K562 (cell line): ENCODE results near the gene INPP5D. TPM values are rescaled to one million over a fixed set of nuclear protein-coding genes. Genes with fewer than 3 reads are reported as not detected.
A peak's percentile ranks its signal among the peaks of the same experiment; 100 is the strongest.

Experiments used
- CBFA2T2 ChIP-seq: fragments of 450-650 bp; conservative IDR thresholded peaks from 2 replicates; pipeline ENCODE4 v1.6.1; 2017; ENCODE audit warnings: mild to moderate bottlenecking
- CSDE1 ChIP-seq, 2 experiments: fragments of 450-650 bp; IDR thresholded peaks; 2 replicates each; pipeline ENCODE4 v1.6.1; 2016; ENCODE audit warnings: mild to moderate bottlenecking in 1 of 2
- MAFK ChIP-seq: IDR thresholded peaks from 2 replicates; pipeline ENCODE4 v1.6.1; 2011; ENCODE audit warnings: low read length, improper control_type of control experiment
- MIER1 ChIP-seq: fragments of 450-650 bp; IDR thresholded peaks from 2 replicates; pipeline ENCODE4 v1.6.1; 2016; ENCODE audit warnings: antibody characterized with exemption, mild to moderate bottlenecking, low read depth
- PRMT5 ChIP-seq: sonication (generic); formaldehyde crosslinking; IDR thresholded peaks from 2 replicates; pipeline ENCODE4 v1.5.0; 2020; ENCODE audit warnings: missing genetic modification reagents
- SNIP1 ChIP-seq: fragments of 450-650 bp; IDR thresholded peaks from 2 replicates; pipeline ENCODE4 v1.7.1; 2017; ENCODE audit warnings: low read depth, mild to moderate bottlenecking
- TAF1 ChIP-seq: IDR thresholded peaks from 2 replicates; pipeline ENCODE4 v1.6.1; 2011; ENCODE audit warnings: mild to moderate bottlenecking, low read length, moderate library complexity; ENCODE audit not compliant: insufficient read depth, control insufficient read depth, severe bottlenecking; ENCODE audit errors: extremely low read depth
- TBP ChIP-seq: optimal IDR thresholded peaks from 2 replicates; pipeline ENCODE3; 2011; ENCODE audit warnings: low read depth, low read length, improper control_type of control experiment
- TEAD1 ChIP-seq, 2 experiments: fragments of 450-650 bp in 1 of 2; sonication (generic) in 1 of 2; formaldehyde crosslinking; IDR thresholded peaks; 2 replicates each; pipeline versions ENCODE4 v1.4.0 to v1.8.0; 2020 to 2022; ENCODE audit warnings: mild to moderate bottlenecking in 2 of 2, missing genetic modification reagents in 1 of 2
- TEAD2 ChIP-seq: fragments of 450-650 bp; IDR thresholded peaks from 2 replicates; pipeline ENCODE4 v1.6.1; 2016; ENCODE audit warnings: missing genetic modification characterization, control low read depth, missing compliant biosample characterization
- YY1 ChIP-seq, 3 experiments: IDR thresholded peaks; 2 replicates each; pipeline ENCODE4 v1.6.1; 2011; ENCODE audit warnings: low read length in 2 of 3, mild to moderate bottlenecking in 2 of 3, moderate library complexity in 2 of 3, borderline replicate concordance in 1 of 3, control low read depth in 1 of 3, low read depth in 1 of 3; ENCODE audit not compliant: insufficient read depth in 3 of 3, insufficient replicate concordance in 2 of 3, control insufficient read depth in 1 of 3, insufficient read length in 1 of 3; ENCODE audit errors: extremely low read depth in 1 of 3
- ZBTB1 ChIP-seq: sonication (generic); formaldehyde crosslinking; IDR thresholded peaks from 2 replicates; pipeline ENCODE4 v1.8.1; 2023; ENCODE audit warnings: missing genetic modification reagents, low read depth, mild to moderate bottlenecking, borderline replicate concordance
- ZC3H8 ChIP-seq: fragments of 450-650 bp; IDR thresholded peaks from 2 replicates; pipeline ENCODE4 v1.6.1; 2017
- ZNF263 ChIP-seq: sonication (generic); formaldehyde crosslinking; IDR thresholded peaks from 2 replicates; pipeline ENCODE4 v1.8.0; 2022; ENCODE audit warnings: mild to moderate bottlenecking, missing genetic modification reagents, borderline replicate concordance
- ZNF354B ChIP-seq: fragments of 250-450 bp; sonication (Bioruptor Pico); IDR thresholded peaks from 2 replicates; pipeline ENCODE4 v1.4.0; 2020
- ZNF586 ChIP-seq: fragments of 450-650 bp; formaldehyde crosslinking; conservative IDR thresholded peaks from 2 replicates; pipeline ENCODE4 v1.4.0; 2020; ENCODE audit warnings: mild to moderate bottlenecking, moderate library complexity
- polyA plus RNA-seq, 8 experiments: library from polyadenylated mRNA; depleted of rRNA in 4 of 8; stranded (reverse) in 5 of 8; unstranded in 3 of 8; fragments of >200 nt; fragmentation: Nextera tagmentation in 2 of 8; fragmentation: Illumina TruSeq in 1 of 8; extraction: Ambion mirVana in 2 of 8; extraction: Trizol in 1 of 8; gene quantifications; 2 replicates each; pipeline versions ENCODE4 v1.2.1 to v1.2.3, GENCODE V29; 2011 to 2014; ENCODE audit warnings: inconsistent platforms in 1 of 8, missing spikeins in 1 of 8
- total RNA-seq, 7 experiments: library from RNA; depleted of rRNA in 6 of 7; stranded (reverse); fragments of >200 nt in 6 of 7; fragmentation: Illumina TruSeq in 2 of 7; extraction: Trizol in 2 of 7; gene quantifications; 2 replicates each; pipeline versions ENCODE4 v1.2.1 to v1.2.3, GENCODE V29; 2011 to 2021; ENCODE audit warnings: low replicate concordance in 1 of 7
- TF ChIP-seq, protein P1 (sequence below), 2 experiments: IDR thresholded peaks; 2 replicates each; pipeline ENCODE4 v1.6.1; 2011; ENCODE audit warnings: borderline replicate concordance in 1 of 2, control low read depth in 1 of 2, low read depth in 1 of 2, low read length in 1 of 2, mild to moderate bottlenecking in 1 of 2, mixed read lengths in 1 of 2, moderate library complexity in 1 of 2; ENCODE audit not compliant: insufficient read depth in 1 of 2, insufficient read length in 1 of 2, poor library complexity in 1 of 2, severe bottlenecking in 1 of 2; ENCODE audit errors: extremely low read depth in 1 of 2
- TF ChIP-seq, protein P2 (sequence below), 2 experiments: fragments of 450-650 bp in 1 of 2; sonication (generic) in 1 of 2; formaldehyde crosslinking in 1 of 2; IDR thresholded peaks in 1 of 2; conservative IDR thresholded peaks in 1 of 2; 2 replicates each; pipeline versions ENCODE4 v1.6.1 to v1.8.1; 2016 to 2023; ENCODE audit warnings: mild to moderate bottlenecking in 2 of 2, moderate library complexity in 2 of 2, inconsistent platforms in 1 of 2, missing genetic modification reagents in 1 of 2
- TF ChIP-seq, protein P3 (sequence below): sonication (generic); IDR thresholded peaks from 2 replicates; pipeline ENCODE4 v1.6.1; 2016

Gene INPP5D
- total and polyA plus RNA-seq, 9 of the 15 experiments (the other 6 are each of a cell fraction or from before 2014, with no cell fraction given): 0.55 to 6.2 (median 2.2) TPM

DNA sequence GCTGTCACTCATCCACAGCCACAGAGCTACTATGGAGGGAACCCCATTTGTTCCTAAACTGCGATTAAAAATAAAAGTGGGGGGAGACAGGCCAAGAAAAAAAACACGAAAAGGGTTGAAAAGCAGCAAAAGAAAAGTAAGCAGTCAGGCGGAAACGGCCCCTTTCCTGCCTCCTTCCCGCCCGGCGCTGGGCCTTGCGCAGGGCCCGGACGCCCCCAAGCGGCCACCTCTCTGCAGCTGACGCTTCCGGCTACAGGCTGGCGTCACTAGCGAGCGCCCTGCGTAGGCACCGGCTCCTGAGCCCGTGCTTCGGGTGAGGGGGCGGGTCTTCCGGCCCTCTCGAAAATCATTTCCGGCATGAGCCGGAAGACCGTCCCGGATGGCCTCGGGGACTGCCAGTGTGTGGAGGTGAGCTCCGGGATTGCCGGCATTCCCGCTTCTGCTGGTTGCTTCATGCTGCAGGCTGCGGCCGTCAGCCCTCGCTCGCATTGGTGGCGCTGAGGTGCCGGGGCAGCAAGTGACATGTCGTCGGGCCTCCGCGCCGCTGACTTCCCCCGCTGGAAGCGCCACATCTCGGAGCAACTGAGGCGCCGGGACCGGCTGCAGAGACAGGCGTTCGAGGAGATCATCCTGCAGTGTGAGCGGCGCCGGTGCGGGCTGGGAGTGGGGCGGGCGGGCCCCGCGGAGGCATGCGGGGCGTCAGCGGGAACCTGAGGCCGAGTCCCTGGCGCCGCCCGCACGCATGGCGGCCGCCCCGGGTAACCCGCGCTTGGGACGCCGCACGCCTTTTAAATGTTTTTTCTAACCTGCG lies 191.4 kb downstream of the INPP5D start, which contains the start of gene ATG16L1 (continued):
- TF ChIP-seq, protein P1, sequence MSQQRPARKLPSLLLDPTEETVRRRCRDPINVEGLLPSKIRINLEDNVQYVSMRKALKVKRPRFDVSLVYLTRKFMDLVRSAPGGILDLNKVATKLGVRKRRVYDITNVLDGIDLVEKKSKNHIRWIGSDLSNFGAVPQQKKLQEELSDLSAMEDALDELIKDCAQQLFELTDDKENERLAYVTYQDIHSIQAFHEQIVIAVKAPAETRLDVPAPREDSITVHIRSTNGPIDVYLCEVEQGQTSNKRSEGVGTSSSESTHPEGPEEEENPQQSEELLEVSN (IDR thresholded peaks at IDR 0.05; ENCODE audit: borderline replicate concordance in 1 of 2, extremely low read depth in 1 of 2, insufficient read depth in 1 of 2, insufficient read length in 1 of 2, low read depth in 1 of 2, low read length in 1 of 2, poor library complexity in 1 of 2, severe bottlenecking in 1 of 2): peak; percentile 58 to 84
- TF ChIP-seq MIER1: no peak
- no peak for TF ChIP-seq TEAD2 (tag)
- TF ChIP-seq, protein P2, sequence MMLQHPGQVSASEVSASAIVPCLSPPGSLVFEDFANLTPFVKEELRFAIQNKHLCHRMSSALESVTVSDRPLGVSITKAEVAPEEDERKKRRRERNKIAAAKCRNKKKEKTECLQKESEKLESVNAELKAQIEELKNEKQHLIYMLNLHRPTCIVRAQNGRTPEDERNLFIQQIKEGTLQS (IDR thresholded peaks at IDR 0.05): no peak
- TF ChIP-seq, protein P2 (CRISPR knock-in tag; conservative IDR thresholded peaks at IDR 0.05): no peak
- no peak for TF ChIP-seq ZBTB1 (CRISPR knock-in tag)
- peak; percentile 72 for TF ChIP-seq TAF1
- TF ChIP-seq, protein P3, sequence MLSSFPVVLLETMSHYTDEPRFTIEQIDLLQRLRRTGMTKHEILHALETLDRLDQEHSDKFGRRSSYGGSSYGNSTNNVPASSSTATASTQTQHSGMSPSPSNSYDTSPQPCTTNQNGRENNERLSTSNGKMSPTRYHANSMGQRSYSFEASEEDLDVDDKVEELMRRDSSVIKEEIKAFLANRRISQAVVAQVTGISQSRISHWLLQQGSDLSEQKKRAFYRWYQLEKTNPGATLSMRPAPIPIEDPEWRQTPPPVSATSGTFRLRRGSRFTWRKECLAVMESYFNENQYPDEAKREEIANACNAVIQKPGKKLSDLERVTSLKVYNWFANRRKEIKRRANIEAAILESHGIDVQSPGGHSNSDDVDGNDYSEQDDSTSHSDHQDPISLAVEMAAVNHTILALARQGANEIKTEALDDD: no peak
- peak; percentile 6 to 72 (median 48) for TF ChIP-seq YY1 (IDR thresholded peaks at IDR 0.05; ENCODE audit: borderline replicate concordance in 1 of 3, control insufficient read depth in 1 of 3, extremely low read depth in 1 of 3, insufficient read depth in 3 of 3, insufficient read length in 1 of 3, insufficient replicate concordance in 2 of 3, low read depth in 1 of 3, low read length in 2 of 3)
- TF ChIP-seq CBFA2T2: no peak
- TF ChIP-seq PRMT5 (CRISPR knock-in tag): no peak
- no peak for TF ChIP-seq ZNF263 (CRISPR knock-in tag)
- TF ChIP-seq SNIP1: no peak
- TF ChIP-seq TBP: peak; percentile 50
- TF ChIP-seq CSDE1 (IDR thresholded peaks at IDR 0.05): no peak
- no peak for TF ChIP-seq TEAD1 (CRISPR knock-in tag; IDR thresholded peaks at IDR 0.05)
- no peak for TF ChIP-seq ZNF586 (CRISPR knock-in tag)
- no peak for TF ChIP-seq MAFK
- TF ChIP-seq ZNF354B (CRISPR knock-in tag): no peak
- no peak for TF ChIP-seq ZC3H8
